GM19193 (cell line): ENCODE results near the gene KIF5C.

Experiments
- POLR2A ChIP-seq: IDR thresholded peaks from 4 replicates; pipeline ENCODE4 v1.6.1; 2011; ENCODE audit not compliant: insufficient read depth, insufficient read length; ENCODE audit errors: extremely low read depth

Gene KIF5C

DNA sequence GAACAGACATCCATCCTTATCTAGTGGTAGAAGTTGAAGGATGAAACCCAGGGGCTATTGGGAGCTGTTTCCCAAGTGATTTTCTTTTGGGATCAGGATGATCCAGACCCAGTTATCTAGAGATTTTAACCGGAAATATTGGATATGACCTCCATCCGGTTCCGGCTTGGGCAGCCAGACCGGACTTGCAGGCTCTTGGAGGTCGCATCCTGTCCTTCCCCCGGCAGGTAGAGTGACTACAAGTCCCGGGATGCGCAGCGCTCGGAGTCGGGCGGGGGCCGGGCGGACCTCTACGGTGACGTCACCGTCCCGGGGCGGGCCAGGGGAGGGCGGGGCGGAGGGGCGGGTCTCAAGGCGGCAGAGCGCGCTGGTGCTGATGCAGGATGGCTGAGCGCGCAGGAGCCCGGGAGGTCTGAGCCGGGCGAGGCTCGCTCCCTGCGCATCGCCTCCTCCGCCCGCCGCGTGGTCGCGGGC lies at the start of gene KIF5C:
KIF5C (plus strand) TSS at position 360 of the 474 bp plus-strand sequence. CDS start 391 bp downstream, outside the sequence.
- TF ChIP-seq POLR2A: no peak

DNA sequence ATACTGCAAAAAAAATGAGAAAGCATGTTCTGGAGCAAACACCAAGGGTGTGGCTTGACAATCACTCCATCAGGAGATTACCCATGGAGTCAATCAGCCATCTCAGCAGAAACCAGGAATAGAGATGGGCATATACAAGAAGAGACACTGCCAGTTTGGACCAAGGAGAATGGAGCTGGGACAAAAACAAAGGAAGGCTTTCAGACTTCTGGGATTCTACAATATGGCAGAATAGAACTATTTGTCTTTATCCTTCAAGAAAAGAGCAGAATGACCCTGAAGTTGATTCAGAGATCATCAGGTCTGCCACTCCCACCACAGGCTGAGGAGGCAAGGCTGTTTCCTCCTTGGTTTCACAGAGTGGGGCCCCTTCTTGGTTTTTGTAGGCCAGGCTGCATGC lies 48.2 kb upstream of the KIF5C start:
- no peak for TF ChIP-seq POLR2A

DNA sequence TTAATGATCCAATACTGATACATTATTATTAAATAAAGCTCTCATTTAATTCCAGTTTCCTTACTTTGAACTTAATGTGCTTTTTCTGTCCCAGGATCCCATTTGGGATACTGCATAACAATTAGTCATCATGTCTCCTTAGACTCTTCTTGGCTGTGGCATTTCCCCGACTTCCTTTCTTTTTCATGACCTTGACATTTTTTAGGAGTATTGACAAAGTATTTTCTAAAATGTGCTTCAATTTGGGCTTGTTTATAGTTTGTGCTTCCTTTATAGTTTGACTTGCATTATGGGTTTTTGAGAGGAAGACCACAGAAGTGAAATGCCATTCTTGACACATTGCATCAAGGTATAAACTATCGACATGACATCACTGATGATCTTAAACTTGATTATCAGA lies 46.1 kb upstream of the KIF5C start:
- TF ChIP-seq POLR2A: no peak

DNA sequence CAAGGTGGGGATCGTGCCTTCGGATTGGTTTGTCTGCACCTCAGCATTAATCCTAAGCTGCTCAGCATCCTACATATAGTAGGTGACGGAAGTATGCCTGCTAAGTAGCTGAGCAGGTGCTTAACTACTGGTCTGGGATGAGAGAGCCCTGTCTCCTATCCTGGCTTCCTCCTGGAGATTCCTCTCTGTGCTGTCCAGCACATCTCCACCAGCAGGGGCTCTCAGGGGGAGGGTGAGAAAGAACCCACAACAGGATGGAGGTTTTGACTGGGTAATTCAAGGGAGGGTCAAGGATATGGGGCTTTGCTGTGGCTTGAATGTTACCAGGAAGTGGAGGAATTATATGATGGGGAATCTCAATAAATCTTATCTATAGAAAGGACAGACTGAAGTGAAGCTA lies 45.4 kb upstream of the KIF5C start:
- no peak for TF ChIP-seq POLR2A

DNA sequence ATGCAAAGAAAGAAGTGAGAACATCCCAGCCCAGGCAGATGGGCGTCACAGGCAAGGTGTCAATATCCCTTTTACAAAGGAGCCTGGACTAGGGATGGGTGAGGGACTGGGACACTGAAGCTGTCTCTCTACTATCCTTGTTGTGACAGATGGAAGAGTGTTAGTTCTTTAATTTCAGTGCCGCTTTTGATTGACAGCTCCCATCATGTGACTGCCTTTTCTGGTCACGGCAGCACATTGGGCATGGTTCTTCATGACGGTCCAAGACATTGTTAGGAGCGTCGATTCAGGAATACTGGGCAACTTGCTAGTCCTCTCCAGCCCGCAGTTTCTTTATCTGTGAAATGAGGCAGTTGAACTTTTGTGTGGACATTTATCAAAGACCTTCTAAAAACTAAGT lies 42.4 kb upstream of the KIF5C start:
- TF ChIP-seq POLR2A: no peak

DNA sequence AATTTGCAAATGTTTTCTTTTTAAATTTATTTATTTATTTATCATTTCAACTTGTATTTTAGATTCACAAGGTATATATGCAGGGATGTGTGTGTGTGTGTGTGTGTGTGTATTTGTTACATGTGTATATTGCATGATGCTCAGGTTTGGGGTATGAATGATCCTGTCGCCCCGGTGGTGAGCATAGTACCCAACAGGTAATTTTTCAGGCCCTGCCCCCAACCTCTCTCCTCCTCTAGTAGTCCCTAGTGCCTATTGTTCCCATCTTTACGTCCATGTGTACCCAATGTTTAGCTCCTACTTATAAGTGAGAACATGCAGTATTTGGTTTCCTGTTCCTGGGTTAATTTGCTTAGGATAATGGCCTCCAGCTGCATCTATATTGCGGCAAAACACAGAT lies 33.0 kb upstream of the KIF5C start:
- TF ChIP-seq POLR2A: no peak

DNA sequence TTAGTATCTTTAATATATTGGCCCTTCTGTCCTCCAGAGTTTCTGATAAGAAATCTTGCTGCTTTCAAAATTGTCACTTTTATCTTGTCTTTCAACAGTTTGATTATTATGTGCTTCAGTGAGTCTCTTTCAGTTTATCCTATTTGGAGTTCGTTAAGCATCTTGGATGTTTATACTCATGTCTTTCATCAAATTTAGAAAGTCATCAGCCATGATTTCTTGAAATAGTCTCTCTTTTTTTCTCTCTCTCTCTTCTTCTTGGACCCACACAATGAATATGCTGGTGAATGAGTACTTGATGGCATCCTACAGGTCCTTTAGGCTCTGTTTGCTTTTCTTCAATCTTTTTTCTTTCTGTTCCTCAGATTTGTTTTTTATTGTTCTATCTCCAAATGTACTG lies 26.9 kb upstream of the KIF5C start:
- no peak for TF ChIP-seq POLR2A

DNA sequence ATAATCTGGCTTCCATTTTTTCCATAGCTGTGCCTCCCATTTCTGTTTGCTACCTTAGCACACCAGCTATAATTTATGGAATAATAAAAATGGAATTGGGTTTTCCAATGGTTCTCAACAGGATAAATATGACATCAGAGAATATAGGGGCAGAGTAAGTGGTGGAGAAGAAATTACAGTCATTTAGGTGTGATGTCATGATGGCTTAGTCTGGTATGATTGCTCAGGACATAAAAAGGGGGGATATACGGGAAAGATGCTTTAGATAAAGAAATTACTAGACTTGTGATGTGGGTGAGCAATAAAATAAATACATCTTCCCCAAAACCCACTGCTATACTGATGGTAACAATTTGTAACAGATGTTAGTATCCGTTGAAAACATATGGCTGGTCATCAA lies 21.6 kb upstream of the KIF5C start:
- no peak for TF ChIP-seq POLR2A

DNA sequence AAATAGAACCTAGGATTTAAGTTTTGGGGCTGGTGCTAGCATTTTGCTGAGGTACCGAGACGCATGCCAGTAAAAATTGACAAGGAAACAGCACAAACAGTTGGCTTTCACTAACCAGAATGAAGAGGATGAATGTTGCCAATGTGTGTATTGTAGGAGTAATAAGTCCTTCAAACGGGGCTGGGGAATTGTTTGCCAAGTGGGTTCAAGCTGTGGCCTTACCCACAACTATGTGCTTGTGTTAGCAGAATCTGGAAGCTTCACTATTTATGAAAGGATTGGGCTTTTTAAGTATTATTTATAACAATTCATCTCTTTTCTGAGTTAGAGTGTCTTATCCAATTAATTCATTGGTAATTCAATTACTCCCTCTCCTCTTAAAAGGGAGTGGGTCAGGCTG lies 15.0 kb upstream of the KIF5C start:
- no peak for TF ChIP-seq POLR2A

DNA sequence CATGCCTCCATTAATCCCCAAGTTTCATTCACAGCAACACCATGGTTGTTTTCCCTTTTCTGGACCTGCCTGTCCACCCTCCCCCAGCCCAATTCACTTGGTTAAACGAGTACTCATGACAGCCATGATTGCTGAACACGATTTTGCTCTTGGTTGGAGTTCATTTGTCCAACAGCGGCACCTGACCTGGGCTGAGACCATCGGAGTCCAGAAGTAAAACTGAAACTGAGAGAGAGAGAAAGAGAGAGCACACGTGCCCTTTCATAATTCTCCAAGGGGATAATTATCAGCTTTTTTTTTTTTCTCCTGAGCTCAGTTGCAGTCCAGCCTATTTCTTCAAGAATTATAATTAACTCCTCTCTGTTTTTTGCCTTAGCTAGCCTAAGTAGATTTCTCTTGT lies 13.7 kb upstream of the KIF5C start:
- TF ChIP-seq POLR2A: no peak

DNA sequence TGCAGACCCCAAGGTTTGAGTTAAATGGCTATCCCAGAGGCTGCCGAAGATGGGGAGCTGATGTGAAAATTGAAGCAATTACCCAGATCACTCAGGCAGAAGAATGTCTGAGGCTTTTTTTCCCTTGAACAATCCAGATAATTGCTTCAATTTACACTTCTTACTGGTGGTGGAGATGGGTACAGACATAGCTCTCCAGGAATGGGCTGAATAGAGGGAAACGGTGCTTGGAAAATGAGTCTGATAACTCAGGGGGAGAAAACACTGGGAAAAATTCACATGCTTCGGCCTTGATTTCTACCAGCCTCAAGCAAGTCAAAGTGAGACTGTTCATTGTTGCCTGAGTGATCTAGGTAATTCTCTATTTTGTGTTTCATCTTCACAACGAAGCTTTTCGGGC lies 9.5 kb upstream of the KIF5C start:
- no peak for TF ChIP-seq POLR2A

DNA sequence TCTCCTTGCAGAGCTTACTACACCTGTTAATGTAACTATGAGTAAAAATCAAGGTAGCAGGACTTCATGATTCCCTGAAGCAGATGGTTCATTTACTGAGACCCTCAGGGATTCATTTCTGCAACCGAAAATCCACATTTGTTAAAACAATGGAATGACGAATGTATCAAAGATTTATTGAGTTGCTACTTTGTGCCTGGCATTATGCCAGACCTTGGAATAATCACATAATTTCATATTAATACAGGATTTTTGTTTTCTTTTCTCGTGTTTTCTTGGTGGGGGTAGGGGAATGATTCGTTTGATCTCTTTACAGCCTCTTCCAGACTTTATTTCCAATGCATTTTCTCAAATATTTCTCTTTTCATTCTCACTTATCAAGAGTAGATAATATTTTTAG lies 8.9 kb upstream of the KIF5C start:
- no peak for TF ChIP-seq POLR2A

DNA sequence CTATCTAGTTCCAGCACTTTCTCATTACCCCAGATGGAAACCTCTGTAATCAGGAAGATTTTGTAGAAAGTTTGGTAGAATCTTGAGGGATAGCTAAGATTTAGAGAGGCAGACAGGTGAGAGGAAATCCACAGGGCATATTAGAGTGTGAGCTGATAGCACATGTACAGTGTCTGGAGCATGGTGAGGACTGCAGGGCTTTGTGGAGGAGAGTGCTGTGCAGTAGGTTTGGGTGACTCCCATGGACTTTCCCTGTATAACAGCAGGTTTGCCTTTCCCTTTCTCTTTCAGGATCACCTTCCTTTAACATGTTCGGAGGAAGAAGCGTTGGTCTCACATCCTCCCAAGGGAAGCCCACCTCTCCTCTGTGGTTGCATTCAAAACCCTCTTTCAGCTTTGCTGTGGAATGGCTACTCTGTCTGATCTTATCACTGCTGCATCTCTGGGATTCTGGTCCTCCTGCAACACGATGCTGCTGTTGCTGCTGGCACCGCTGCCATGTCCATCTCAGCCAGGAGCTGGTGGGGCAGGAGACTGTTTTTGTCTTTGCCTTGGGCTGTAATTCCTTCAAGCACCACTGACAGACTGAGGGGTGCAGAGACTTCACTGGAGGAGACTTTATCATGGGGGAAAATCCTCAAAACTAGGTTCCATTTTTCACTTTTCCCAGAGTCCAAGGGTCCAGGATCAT lies 7.8 kb upstream of the KIF5C start:
- TF ChIP-seq POLR2A: no peak

DNA sequence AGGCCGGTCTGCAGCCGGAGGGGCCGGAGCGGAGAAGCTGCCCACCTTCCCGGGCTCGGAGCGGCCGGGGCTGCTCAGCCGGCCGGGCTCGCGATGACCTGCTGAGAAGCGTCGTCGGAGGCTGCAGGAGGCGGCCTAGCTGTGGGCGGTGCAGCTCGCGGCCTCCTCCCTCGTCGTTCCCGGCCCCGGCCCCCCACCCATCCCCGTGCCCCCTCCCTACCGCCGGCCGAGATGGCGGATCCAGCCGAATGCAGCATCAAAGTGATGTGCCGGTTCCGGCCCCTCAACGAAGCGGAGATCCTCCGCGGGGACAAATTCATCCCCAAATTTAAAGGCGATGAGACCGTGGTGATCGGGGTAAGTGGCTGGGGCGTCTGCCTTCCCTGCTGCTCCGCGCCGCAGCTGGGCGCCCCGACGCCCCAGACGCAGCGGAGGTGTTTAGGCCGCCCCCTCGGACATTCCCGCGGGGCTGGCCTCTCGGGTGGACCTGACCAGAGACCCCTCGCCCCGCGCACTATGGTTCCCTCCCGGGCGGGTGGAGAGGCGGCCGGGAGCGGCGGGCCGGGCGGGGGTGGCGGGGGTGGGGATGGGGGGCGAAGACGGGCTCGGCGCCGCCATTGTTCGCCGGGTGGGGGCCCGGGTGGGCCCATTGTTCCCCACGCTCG lies 492 bp downstream of the KIF5C start:
- no peak for TF ChIP-seq POLR2A

DNA sequence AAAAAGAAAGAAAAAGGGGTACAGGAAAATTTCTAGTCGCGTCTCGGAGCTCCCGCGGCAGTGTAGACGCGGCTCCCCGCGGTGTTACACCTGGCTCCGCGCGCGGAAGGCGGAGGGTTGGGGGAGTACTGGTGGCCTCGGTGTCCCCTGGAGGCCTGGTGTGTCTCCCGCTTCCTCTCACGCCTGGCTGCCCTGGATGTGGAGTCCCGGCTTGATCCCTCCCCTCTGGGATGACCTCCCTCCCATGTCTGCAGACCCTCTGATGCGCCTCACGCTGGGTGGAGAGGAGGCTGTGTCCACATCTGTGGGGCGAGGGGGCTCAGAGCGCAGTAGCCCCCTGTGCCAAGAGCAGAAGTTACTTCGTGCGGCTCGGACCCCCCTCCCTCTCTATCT lies 1.2 kb downstream of the KIF5C start:
- TF ChIP-seq POLR2A: no peak
